GM21367 (cell line): ENCODE measurements around the gene RERE.

Source experiments
- ATAC-seq: cut with Tn5 transposase; IDR thresholded peaks from one replicate; pipeline ENCODE4 v1.9.1; 2021; ENCODE audit not compliant: unreplicated experiment

The RERE gene

GRCh38 chr1:8435569-8436071, 381.8 kb downstream of the RERE start:
- ATAC-seq, result no peak

GRCh38 chr1:8434101-8434500, 383.3 kb downstream of the RERE start:
- no peak for ATAC-seq

GRCh38 chr1:8431784-8432183, 385.7 kb downstream of the RERE start:
- no peak for ATAC-seq

- ATAC-seq, result no peak
Measured at GRCh38 chr1:8431019-8431418, 386.4 kb downstream of the RERE start.

GRCh38 chr1:8430476-8430875, 387.0 kb downstream of the RERE start:
- ATAC-seq, result no peak

GRCh38 chr1:8429549-8430110, 387.8 kb downstream of the RERE start:
- no peak for ATAC-seq

GRCh38 chr1:8428441-8428840, 389.0 kb downstream of the RERE start:
- no peak for ATAC-seq

- ATAC-seq, result peak; percentile 2
Measured at GRCh38 chr1:8427986-8428385, 389.5 kb downstream of the RERE start.

GRCh38 chr1:8427493-8427892, 389.9 kb downstream of the RERE start:
- ATAC-seq, result peak; percentile 57

- no peak for ATAC-seq
Measured at GRCh38 chr1:8426996-8427395, 390.4 kb downstream of the RERE start.

GRCh38 chr1:8425781-8426161, 391.7 kb downstream of the RERE start:
- ATAC-seq, result no peak

- ATAC-seq, result no peak
Measured at GRCh38 chr1:8425150-8425780, 392.2 kb downstream of the RERE start.

- ATAC-seq, result no peak
Measured at GRCh38 chr1:8424539-8425116, 392.8 kb downstream of the RERE start.

- ATAC-seq, result no peak
Measured at GRCh38 chr1:8423692-8424538, 393.5 kb downstream of the RERE start.

- no peak for ATAC-seq
Measured at GRCh38 chr1:8423269-8423691, 394.2 kb downstream of the RERE start.

- no peak for ATAC-seq
Measured at GRCh38 chr1:8422510-8423268, 394.8 kb downstream of the RERE start.

GRCh38 chr1:8421721-8422120, 395.7 kb downstream of the RERE start:
- no peak for ATAC-seq

GRCh38 chr1:8420318-8420717, 397.1 kb downstream of the RERE start:
- no peak for ATAC-seq

- no peak for ATAC-seq
Measured at GRCh38 chr1:8419861-8420260, 397.6 kb downstream of the RERE start.

- no peak for ATAC-seq
Measured at GRCh38 chr1:8419172-8419571, 398.3 kb downstream of the RERE start.

GRCh38 chr1:8418301-8418700, 399.1 kb downstream of the RERE start:
- ATAC-seq, result no peak
